ENCODE results near the gene CYTH4.

Gene CYTH4

DNA sequence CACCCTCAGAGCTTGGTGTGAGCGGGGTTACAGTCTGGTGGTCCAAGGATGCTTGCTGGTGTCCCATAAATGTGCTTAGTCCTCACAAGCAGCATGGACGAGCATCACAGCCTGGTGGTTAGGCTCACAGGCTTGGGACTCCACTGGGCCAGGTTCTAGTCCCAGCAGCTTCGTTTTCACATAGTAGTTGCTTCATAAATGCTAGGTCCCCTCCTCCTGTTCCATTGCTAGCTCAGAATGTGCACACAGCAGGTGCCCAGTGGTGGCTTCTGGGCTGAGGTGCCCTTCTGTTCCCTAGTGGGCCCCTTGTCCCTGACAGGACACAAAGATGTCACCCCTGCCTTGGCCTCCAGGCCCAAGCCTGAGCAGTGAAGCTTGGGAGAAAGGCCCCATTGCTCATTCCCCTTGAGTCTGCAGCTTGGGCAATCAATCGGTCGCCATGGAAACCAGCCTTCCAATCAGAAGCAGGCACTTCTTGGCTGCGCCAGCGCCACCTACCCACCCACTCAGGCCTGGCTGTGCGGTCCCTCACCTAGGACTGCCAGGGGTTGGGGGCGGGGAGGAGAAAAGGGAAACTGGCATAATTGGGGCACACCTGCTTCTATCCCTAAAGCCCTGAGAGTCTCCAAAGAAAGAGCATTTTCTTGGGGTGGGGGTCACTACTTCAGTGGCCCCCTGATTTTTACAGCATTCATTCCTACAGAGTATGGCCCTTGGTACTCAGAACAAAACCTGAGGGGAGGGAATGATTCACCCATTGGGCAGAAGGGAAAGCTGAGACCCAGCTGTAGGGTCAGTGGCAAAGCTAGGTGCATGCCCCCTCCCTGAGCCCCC lies 48.1 kb downstream of the CYTH4 start:
- DNase-seq (ENCODE audit: low read depth), result peak; percentile 22

DNA sequence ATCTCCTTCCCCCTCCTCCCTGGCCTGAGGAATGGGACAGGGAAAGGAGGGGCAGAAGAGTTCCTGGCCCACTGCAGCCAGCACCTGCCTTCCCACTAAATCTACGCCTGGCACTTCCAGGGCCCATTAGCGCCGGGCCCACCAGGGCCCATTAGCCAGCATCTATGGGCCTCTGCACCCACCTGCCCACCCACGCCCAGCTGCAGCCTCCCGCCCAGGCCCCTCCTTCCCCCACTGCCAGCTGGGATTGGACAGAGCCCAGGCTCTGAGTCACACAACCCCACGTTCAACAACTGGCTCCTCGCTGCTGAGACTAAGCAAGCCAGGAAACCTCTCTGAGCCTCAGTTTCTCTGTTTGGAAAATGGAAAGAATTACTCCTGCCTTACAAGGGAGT lies 48.7 kb downstream of the CYTH4 start:
- peak; percentile 12 for DNase-seq (ENCODE audit: low read depth)

DNA sequence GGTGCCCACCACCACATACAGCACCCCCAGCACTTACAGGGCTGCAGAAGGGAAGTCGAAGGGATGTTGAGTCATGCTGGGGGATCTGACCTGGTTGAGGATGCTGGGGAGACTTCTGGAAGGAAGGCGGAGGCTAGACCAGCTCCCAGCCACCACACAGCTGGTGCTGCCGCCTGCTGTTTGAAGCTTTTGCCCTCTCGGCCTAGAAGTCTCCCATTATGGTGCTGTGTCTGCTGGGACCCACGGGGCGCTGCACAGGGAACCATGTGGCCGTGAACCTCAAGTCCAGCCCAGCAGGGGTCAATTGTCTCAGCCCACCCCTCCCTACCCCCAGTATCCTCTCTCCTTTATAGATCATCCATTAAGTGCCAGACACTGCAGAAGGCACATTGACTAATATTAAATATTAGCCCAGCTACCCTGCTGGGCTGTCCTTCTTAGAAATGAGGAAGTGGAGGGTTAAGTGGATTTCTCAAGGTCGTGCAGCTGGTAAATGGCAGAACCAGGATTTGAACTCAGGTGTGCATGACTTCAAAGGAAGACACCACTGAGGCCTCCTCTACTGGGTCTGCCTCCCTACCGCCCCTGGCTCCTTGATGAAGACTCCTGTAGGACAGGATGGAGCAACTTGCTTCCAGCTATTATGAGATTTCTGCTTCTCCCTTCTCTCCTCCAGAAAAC lies 49.7 kb downstream of the CYTH4 start:
- DNase-seq (ENCODE audit: low read depth), result no peak

DNA sequence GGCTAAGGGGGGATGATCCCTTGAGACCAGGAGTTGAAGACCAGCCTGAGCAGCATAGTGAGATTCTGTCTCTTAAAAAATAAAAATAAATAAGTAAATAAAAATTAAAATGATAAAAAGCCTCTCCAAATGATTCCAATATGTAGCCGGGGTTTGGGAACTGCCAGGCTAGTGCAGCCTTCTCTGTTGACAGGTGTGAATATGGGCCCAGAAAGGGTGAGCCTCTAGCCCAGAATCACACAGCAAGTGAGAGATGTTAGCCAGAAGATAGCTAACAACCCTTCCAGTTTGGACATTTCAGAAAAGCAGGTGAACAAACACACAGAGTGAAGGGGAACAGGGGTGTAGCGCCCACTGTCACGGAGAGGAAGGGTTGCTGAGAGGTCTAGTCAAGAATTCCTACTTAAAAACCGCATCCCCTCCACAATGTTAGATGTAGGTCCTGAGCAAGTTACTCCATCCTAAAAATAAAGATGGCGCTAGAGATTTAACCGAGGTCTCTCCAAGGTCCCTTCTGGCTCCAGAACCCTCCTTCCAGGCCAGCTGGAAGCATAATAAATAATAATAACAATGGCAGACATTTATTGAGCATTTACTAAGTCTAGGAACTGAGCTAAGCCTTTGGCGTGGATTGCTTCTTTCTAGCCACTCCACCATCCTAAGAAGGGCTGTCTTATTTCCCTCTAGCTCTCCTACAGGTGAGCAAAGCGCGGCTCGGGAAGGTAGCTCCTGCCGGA lies 51.6 kb downstream of the CYTH4 start:
- no peak for DNase-seq (ENCODE audit: low read depth)

DNA sequence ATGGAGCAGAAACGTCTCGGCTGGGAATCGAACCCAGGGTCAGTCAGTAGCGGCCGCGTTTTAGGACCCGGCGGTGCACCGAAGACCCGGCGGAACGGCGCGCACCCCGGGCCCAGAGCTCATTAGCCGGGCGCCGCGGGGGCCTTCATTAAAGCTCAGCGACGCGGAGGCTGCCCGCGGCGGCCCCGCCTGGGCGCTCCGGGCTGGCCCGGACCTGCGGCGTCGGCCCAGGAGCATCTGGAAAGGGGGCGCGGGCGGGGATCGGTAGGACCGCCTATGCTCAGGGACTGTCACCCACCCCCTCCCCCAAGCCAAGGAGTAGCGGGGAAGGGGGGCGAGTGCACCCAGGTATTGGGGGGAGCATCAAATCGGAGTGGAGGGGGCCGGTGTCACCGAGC lies 52.2 kb downstream of the CYTH4 start:
- no peak for DNase-seq (ENCODE audit: low read depth)

DNA sequence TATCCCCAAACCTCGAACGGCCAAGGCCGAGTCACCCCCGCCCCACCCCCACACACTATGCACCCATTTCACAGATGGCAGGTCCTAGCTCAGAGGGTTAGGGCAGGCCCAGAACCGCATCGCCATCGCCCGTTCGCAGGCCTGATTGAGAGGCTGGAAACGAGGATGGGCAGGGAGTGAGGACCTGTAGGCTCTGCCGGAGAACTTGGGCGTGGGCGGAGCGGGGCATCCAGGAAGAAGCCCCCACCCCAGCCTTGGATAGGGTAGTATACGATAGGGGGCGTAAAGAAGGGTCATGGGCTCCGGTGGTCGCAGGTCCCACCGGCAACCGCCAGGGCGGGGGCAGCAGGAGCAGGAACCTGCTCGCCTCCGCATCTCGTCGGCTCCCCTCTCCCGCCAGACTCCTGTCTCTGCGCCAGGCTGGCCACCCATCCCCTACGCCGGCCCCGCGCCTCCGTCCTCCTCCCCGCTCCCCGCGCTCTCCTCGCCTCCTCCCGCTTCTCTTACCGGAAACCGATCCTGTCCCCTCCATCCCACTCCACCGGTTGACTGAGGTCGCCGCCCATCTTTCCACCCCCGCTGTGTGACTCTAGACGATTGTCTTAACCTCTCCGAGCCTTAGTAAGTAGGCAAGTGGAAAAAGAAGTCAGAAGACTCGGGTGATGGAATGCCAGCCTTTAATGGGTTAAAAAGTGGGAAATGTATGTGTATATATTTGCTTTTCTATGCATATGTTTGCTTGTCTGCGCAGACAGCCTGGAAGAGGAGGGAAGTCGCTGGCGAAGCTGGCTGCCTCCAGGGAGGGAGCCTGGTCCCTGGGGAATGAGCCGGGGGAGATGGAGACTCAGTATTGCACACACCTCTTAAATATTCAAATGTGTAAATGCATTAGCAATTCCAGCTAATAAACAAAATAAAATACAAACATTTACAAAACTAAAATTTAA lies 52.8 kb downstream of the CYTH4 start:
- no peak for DNase-seq (ENCODE audit: low read depth)

DNA sequence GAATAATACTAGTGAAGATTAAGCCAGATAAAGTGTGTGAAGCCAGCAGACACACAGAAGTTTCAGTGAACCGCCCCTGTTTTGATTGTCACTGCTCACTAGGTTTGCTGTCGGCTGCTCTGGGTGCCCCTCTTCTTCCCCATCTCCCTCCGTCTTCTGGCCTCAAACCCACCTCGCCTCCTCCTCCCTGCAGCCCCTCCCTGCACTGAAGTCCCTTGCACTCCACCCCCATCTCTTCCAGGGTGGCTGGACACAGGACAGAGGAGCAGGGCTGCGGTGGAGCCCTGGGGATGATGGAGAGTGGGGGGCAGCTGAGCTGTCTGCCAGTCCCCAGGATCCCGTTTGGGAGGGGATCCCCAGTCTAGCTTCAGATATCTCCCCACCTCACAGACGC lies 53.5 kb downstream of the CYTH4 start:
- DNase-seq (ENCODE audit: low read depth), result no peak

DNA sequence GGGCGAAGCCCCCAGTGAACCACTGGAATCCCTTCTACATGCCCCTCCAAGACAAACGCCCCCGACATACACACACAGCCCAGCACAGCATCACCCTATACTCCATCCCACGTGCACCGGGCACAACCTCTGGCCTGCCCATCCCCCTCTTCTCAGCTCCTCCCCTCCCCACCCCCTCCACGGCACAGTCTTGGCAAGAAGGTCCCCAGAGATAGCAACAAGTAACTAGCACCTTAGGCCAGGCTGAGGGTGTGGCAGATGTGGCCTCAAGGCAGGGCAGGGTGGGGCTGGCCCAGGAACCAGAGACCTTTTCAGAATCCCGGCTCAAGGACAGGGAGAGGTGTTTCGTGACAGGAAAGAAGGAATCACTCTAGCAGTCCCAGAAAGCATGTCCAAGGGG lies 54.3 kb downstream of the CYTH4 start:
- no peak for DNase-seq (ENCODE audit: low read depth)

DNA sequence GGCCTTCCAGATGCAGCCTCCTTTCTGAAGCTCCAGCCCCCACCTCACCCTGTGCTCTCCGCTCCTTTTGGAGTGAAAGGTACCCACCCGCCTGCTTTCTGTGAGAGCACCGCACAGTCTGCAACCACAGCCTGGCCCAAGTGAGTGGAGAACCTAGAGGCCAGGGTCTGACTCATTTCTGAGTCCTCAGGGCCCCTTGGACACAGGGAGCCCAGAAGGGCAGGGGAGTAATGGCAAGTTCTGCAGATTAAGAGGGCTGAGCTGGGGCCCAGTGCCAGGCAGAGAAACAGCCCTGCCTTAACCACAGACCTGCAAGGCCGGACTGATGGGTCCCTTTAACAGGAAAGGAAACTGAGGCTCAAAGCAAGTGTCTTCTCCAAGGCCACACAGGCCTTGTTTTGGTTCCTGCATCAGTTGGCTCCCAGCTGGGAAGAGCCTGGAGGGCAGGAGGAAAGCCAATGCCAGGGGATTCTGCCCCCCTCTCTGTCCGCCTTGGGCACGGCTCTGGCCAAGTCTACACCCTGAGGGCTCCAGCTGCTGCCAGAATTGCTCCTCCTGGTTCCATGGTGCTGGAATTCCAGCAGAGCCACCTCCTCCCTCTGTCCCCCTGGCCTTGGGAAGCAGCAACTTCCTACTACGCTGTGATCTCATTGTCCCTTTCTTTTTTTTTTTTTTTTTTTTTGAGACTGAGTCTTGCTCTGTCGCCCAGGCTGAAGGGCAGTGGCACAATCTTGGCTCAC lies 55.1 kb downstream of the CYTH4 start:
- DNase-seq (ENCODE audit: low read depth), result peak; percentile 19

DNA sequence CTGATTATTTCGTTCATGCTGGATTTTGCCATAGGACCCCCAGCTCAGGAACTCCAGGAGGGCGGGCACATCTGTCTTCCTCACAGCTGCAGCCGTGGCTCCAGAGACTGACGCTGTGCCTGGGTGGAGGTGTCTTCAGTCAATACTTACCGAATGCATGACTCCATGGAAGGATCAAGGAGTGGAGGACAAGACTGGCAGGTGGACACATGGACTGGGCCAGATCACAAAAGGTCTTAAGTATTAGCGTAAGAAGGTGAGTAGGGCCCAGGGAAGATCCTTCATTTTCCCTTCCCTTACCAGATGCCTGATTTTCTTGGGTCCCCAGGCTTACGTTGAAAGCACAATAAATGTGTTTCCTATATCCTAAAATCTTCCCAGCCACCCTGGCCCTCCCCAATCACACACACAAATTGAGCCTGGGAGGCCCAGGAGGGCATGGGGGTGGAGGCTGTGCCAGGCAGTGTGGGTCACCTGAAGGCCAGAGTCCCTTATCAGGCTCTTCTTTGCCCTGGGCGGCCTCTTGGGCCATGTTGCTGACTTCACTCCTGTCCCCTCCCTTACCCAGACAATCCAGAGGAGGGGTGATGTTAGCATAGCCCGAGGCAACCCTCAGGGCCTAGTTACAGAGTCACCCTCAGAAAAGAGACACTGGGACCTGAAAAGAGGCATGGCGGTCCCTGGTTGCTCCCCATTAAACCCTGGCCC lies 56.4 kb downstream of the CYTH4 start:
- no peak for DNase-seq (ENCODE audit: low read depth)

DNA sequence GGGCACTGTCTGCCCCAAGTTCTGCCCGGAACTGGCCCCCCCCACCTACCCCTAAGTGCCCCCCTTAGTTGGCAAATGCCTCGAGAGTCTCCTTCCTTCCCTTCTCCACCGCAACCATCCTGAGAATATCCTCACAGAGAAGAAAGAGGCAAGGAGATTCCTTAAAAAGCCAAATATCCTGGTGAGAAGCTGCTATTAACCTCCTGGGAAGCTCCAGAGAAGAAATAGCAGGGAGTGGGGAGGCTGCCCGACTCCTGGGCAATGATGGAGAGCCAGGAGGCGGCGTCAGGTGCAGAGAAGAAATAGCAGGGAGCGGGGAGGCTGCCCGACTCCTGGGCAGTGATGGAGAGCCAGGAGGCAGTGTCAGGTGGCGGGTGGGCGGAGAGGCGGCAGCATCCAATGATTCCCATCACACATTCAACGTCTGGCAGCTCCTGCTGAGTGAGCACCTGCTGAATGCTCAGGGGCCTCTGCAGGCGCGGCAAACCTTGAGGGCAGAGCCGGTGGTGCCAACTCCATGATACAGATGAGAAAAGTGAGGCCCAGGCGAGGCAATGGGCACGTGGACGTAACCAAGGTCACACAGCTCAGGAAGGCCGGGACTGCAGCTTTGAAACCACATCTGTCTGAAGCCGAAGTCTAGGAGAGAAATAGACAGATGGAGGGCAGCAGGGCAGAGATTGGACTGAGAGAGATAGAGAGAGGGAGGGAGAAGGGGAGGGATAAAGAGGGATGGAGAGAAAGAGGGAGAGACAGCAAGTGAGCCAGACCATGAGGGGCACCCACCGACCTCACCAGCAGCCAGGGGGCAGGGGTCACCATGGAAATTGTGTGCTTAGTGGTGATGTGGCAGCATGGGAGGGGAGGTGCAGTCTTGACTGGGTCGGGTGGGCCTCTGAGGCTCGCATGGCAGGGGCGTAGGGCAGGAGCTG lies 58.3 kb downstream of the CYTH4 start:
- no peak for DNase-seq (ENCODE audit: low read depth)

DNA sequence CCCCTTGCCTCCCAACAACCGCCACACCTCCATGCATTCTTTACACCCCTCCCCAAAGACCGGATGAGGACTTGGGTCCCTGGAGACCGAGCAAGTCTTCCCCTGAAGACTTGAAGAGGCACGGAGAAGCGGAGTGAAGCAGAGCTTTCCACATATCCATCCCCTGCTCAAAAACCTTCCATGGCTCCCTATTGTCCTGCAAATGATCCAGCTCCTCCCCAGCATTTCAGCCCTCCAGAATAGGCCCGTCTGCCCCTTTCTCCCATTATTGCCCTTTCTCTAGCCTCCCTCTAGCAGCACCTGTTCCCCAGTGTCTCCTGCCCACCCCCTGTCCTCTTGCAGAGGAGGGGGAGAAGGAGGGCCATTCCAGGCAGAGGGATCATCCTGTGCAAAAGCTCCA lies 59.8 kb downstream of the CYTH4 start:
- no peak for DNase-seq (ENCODE audit: low read depth)

DNA sequence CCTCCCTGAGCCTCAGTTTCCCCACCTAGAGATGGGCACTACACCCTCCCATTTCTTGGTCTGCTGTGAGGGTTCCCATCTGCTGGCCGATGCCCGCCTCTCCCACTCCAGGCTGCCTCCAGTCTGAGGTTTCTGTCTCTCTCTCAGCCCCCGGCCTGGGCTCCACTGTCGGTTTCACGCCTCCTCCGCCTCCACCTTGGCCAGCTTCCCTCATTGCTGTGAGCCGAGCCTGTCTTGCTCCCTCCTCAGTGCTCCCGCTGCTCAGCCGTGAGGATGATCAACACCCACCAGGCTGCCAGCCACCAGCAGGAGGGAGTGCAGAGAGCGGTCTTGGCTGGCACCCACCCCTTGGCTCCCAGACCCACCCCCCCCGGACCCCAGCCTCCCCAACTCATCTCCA lies 61.0 kb downstream of the CYTH4 start:
- no peak for DNase-seq (ENCODE audit: low read depth)

DNA sequence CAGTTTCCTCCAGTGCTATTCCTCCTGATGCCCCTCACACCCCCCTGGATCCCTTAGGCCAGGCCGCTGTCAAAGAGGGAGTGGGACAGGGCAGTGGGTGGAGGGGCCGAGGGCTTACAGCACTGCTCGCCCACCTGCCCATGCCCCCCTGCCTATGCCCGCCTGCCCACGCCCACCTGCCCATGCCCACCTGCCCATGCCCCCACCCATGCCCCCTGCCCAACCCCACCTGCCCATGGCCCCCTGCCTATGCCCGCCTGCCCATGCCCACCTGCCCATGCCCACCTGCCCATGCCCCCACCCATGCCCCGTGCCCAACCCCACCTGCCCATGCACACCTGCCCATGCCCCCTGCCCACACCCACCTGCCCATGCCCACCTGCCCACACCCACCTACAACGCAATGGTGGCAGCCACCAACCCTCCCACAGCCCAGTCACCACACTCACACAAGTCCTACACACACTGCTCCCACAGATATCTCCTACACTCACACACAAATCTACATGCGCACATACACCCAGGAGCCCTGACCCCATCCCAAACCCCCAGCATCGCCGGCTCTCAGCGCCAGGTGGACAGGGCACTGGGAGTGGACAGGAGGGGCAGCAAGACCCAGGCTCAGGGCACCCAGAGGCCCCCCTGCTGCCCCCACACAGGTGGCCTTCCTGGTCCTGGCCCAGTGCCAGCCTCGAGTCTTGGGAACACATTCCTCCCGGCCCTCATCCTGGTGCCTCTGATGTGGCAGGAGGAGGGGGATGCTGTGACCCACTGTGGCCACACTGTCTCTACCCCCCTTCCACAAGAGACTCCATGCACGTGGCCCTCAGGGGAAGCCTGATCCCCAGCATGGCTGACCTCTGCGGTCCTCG lies 61.8 kb downstream of the CYTH4 start:
- no peak for DNase-seq (ENCODE audit: low read depth)

DNA sequence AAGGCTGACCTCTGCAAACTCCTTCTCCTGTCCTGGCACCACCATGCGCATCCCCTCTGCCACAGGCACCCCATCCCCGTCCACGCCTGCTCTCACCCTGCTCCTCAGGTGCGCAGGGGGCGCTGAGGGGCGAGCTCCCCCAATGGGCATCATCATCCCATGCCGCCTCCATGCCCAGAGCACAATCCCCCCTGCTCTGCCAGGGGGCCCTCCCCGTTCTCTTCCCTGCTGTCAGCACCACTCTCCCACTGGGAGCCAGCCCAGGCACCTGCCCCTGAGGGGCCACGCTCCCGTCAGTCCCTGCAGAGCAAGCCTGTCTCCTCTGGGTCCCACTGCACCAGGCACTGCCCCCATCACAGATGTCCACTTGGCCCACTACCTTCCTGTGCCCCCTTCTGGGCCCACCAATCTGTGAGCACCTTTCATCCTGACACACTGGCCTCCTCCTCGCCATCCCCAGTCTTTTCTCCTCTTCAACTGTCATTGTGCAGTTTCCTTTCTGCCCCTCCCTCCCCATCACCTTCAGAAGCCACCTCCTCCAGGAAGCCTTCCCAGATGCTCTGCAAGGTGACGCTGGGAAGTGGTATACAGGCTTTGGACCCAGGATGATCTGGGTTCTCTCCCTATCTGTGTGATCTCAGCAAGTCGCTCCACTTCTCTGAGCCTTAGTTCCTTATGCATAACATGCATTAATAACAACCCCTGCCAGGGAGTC lies 62.6 kb downstream of the CYTH4 start:
- DNase-seq (ENCODE audit: low read depth), result no peak

DNA sequence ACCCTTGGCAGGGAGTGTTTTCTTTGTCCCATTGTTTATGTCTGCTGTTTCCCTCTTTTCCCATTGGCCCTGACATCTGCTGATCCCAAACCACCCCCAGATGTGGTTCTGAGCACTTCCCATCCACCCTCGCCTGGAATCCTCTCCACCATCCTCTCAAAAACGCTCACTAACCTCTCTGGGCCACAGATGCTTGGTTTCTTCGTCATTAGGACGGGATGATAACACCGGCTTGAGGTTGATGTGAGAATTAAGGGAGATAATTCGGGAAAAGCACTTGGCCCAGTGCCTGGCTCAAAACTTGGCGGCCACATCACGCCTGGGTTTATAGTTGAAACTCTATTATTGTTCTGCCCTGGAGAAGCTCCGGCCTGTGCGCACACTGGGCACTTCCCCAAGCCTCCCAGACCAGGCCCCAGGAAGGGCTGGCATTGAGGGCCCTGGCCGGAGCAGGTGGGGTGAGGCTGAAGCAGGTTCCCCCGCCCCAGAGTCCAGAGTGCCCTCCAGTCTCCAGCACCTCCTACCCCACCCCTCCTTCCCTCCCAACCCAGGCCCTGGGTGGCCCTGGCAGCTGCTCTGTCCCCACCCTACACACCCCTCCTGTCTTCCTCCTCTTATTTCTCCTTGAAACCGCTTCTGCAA lies 63.7 kb downstream of the CYTH4 start:
- DNase-seq (ENCODE audit: low read depth), result peak; percentile 82

DNA sequence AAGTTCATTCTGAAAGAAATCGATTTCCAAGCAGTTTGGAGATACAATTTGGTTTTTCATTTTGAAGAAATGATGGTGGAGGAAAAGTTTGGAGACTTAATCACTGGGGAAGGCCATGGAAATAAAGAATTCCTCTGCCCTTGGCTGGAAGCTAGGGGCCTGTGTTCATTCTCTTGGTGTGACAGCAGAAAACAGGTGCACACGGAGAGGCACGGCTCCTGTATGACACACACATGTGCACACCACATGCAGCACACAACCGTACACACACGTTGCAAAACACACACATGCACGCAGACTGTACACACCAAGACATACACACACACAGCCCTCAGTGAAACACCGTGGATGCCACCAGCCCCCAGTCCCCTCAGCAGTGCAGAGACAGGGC lies 64.2 kb downstream of the CYTH4 start:
- no peak for DNase-seq (ENCODE audit: low read depth)

All from HS-27A (cell line).